Stimulated activated memory B cell treated with anti-CD40 and anti-IgM and Interleukin-4, amounts not matched to agents 10 μg/mL and 1 μg/mL and 100 μg/mL, for 72 hours (primary cell): ENCODE measurements around the gene MAST4.
A peak's percentile ranks its signal among the peaks of the same experiment; 100 is the strongest.
"Not testable (repeated sequence)": the region's sequence is repeated elsewhere in the genome, so short reads cannot be mapped to it uniquely, and the experiment has no call there.

ENCODE experiments used
- ATAC-seq: fragments of 150-1000 bp; cut with Tn5 transposase; 2 replicates; pipeline ENCODE4 v1.10.0; 2021
- H3K27ac Mint-ChIP-seq: one replicate; pipeline ENCODE4 v1.8.0; 2022; ENCODE audit warnings: mild to moderate bottlenecking, mixed read lengths
- H3K27me3 Mint-ChIP-seq: one replicate; pipeline ENCODE4 v1.8.0; 2022; ENCODE audit warnings: mixed read lengths
- H3K36me3 Mint-ChIP-seq: one replicate; pipeline ENCODE4 v1.8.0; 2022; ENCODE audit warnings: mixed read lengths
- H3K4me1 Mint-ChIP-seq: one replicate; pipeline ENCODE4 v1.8.0; 2022; ENCODE audit warnings: mixed read lengths
- H3K4me3 Mint-ChIP-seq: one replicate; pipeline ENCODE4 v1.8.0; 2022; ENCODE audit warnings: mild to moderate bottlenecking, moderate library complexity, mixed read lengths
- H3K9me3 Mint-ChIP-seq: one replicate; pipeline ENCODE4 v1.8.0; 2022; ENCODE audit warnings: mixed read lengths

The MAST4 gene

DNA sequence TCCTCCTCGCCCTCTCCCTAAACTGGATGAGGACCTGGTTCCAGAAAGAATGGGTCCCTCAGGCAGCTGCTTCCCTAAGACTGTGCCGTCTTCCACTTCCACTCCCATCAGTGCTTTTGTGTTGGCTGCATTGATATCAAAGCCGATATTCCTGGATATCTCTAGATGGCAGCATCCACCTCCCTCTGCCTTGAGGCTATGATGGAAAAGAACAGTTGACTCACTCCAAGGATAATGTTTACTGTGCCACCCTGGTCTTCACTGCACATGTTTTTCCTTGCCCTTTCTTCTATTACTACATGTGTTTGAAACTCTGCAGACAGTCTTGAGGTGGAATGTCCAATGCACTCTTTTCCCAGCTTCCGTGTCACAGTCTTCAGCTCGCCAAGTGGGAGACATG, 211.6 kb downstream of the MAST4 start:
- no peak overlapping the region for H3K27ac Mint-ChIP-seq
- H3K36me3 Mint-ChIP-seq: peaks cover 6% of the 10 kb centered on the region
- H3K4me1 Mint-ChIP-seq: peaks cover 21% of the 10 kb centered on the region
- no peak overlapping the region for H3K4me3 Mint-ChIP-seq
- ATAC-seq: no peak
- H3K9me3 Mint-ChIP-seq: no peaks in the 10 kb centered on the region
- H3K27me3 Mint-ChIP-seq: no peaks in the 10 kb centered on the region

DNA sequence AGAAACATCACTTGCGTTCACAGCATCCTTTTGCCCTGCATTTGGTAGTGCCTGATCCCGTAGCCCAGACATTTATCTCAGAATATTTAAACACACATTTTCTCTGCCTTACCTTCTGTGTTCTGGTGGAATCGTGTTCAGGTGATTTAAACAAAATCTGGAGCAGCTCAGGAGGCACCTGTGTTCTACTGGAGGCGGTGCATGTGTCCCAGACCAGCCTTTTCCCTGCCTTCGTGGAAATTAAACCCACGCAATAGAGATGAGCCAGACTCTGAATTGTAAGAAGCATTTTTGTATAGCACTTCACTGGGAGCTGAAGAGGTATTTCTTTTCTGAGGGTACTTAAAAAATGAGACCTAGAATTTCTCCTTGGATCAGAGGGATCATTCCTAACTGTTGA, 212.5 kb downstream of the MAST4 start:
- Mint-ChIP-seq H3K4me1 (peaks cover 25% of the 10 kb centered on the region), H3K9me3 (no peaks in the 10 kb centered on the region), H3K36me3 (peaks cover 6% of the 10 kb centered on the region), H3K27me3 (no peaks in the 10 kb centered on the region), H3K4me3 (no peak overlapping the region), H3K27ac (no peak overlapping the region)
- no peak for ATAC-seq

DNA sequence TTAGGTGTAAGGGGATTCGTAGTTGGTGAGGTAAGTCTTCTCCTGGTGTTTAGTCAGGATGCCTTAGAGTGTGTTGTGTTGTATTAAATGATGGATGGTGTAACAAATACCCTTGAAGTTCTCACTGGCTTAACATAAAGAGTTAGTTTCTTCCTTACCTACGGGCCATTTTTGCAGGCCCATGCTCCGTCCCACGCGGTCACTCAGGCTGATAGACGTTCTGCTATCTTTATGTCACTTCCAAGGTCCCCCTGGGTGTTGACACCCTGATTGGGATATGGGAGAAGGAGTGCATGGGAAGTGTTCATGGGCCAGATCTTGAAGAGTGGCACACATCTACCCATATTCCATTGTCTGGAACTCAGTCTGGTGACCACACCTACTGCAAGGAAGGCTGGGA, 214.0 kb downstream of the MAST4 start:
- Mint-ChIP-seq H3K9me3 (no peaks in the 10 kb centered on the region), H3K4me1 (peaks cover 35% of the 10 kb centered on the region), H3K36me3 (peaks cover under 1% of the 10 kb centered on the region), H3K4me3 (no peak overlapping the region), H3K27ac (no peak overlapping the region), H3K27me3 (no peaks in the 10 kb centered on the region)
- ATAC-seq: no peak

DNA sequence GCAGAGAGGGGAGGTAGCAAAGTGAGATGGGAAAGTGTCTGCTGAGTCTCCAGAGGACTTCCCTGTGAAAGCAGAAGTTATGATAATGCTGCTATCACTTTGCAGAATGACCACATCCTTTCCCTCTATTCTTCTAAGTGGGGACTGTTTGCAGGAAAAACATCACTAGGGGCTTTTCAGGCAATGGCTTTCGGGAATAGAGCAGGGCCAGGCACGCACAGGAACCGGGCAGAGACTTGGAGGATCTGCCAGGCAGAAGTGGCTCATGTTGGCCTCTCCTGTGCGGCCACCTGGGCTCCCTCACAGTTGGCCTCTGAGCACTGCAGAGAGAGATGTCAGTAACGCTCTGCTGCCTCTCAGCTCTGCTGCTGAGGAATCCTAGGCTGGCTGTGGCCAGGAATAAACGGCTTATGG, 214.7 kb downstream of the MAST4 start:
- ATAC-seq: peak; percentile 57
- Mint-ChIP-seq H3K36me3 (no peaks in the 10 kb centered on the region), H3K27me3 (no peaks in the 10 kb centered on the region), H3K9me3 (no peaks in the 10 kb centered on the region), H3K4me1 (peaks cover 35% of the 10 kb centered on the region), H3K4me3 (no peak overlapping the region), H3K27ac (no peak overlapping the region)

DNA sequence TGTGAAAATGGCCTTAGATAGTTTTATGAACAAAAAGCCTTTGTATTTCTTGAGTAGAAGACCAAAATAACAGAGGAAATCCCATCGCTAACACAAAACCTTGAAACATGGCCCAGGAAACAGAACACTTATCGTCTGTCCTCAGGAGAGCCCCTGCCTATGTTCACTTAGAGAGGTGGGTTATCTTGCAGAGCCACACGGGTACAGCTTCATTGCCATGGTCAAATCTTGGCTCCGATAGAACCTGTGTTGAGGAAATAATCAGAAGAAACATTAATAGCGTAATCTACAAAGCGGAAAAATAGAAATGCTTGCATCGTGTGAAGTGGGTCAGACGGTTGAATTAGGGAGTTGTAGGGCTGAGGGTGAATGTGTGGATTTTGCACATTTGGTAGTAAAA, 216.1 kb downstream of the MAST4 start:
- no peaks in the 10 kb centered on the region for H3K27me3 Mint-ChIP-seq
- H3K9me3 Mint-ChIP-seq: no peaks in the 10 kb centered on the region
- ATAC-seq: no peak
- no peak overlapping the region for H3K4me3 Mint-ChIP-seq
- no peaks in the 10 kb centered on the region for H3K36me3 Mint-ChIP-seq
- H3K27ac Mint-ChIP-seq: no peak overlapping the region
- peaks cover 35% of the 10 kb centered on the region for H3K4me1 Mint-ChIP-seq

DNA sequence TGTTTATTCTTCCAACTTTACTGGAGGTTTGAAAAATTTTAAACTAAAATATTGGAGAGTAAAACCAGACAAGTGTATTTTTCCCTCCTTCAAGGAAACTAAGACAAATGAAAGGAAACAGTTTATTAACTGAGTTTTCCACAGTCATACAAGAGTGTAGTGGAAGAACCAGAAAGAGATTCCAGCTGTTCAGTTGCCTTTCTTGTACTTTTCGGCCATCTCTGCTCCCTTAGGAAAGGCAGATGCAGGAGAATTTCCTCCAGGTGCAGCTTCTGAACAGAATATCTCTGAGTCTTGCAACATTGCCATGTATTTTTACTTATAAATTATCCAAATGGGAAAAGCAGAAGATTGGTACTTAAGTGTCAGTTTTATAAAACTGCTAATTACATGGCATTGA, 217.1 kb downstream of the MAST4 start:
- H3K9me3 Mint-ChIP-seq: no peaks in the 10 kb centered on the region
- H3K4me3 Mint-ChIP-seq: no peak overlapping the region
- no peak for ATAC-seq
- no peaks in the 10 kb centered on the region for H3K27me3 Mint-ChIP-seq
- no peaks in the 10 kb centered on the region for H3K36me3 Mint-ChIP-seq
- no peak overlapping the region for H3K27ac Mint-ChIP-seq
- H3K4me1 Mint-ChIP-seq: peaks cover 35% of the 10 kb centered on the region

DNA sequence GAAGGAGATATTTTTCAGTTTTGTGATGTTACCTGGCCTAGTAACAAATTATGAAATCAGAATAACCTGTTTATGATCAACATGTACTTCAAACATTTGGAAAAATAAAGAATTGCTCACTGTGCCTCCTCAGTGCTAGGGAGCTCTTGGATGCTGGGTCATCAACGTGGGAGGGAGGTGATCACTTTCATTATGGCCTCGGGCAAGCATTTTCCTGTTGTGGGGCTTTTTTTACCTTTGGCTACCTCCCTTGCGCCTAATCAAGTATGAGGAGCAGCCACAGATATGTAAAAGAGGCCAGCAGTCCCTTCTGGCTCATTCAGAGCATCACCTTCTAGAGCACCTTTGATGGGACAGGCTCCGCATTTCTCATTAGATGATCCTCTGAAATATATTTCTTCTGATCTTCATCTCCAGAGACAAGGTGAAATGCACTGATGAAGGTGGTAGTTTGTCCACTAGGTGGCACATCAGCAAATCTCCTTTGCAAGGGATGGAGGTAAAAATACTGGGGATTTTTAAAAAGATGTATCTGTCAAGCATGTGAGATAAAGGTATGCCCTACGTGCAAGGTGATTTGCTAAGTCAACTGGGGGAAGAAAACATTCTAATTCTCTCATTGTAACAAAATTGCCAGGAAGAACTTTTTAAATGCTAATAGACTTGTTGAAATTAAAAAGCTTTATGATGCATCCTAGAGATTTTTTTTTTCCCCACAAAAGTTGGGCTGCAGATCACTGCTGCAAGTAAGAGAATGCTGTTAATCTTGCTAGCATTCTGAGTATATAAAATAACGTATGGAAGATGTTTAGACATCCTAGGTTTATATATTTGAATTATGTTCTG, 218.2 kb downstream of the MAST4 start:
- no peak overlapping the region for H3K4me3 Mint-ChIP-seq
- no peaks in the 10 kb centered on the region for H3K27me3 Mint-ChIP-seq
- H3K27ac Mint-ChIP-seq: no peak overlapping the region
- H3K4me1 Mint-ChIP-seq: peaks cover 35% of the 10 kb centered on the region
- no peaks in the 10 kb centered on the region for H3K9me3 Mint-ChIP-seq
- peak; percentile 67 for ATAC-seq
- H3K36me3 Mint-ChIP-seq: no peaks in the 10 kb centered on the region

DNA sequence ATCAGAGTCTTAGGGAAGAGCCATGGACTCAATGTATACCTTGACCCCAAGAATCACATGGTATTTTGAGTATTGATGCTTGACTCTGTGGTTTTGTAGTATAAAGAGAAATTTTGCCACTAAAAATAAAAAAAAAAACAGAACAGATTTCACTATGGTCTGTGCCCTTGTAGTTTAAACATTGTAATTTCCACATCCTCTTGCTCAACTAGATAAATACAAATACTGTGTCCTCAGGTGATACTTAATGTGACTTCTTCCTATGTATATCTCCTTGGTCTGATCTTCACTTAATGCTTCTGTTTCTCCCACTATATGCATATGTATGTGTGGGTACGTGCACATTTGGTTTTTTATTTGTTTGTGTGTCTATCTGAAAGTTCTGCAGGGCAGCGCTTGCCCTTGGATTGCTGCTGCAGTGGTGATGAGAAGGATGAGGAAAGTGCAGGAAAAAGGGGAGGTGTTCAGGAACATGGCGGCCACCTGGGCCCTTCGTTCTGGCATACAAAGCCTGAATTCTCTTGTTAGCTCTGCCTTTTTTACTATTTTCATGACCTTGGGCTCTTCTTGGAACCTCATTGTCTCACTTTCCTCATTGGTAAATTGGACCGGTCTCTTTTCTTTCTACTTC, 222.2 kb downstream of the MAST4 start:
- ATAC-seq: no peak
- peaks cover 31% of the 10 kb centered on the region for H3K4me1 Mint-ChIP-seq
- H3K4me3 Mint-ChIP-seq: no peak overlapping the region
- no peaks in the 10 kb centered on the region for H3K36me3 Mint-ChIP-seq
- no peak overlapping the region for H3K27ac Mint-ChIP-seq
- no peaks in the 10 kb centered on the region for H3K27me3 Mint-ChIP-seq
- H3K9me3 Mint-ChIP-seq: no peaks in the 10 kb centered on the region

DNA sequence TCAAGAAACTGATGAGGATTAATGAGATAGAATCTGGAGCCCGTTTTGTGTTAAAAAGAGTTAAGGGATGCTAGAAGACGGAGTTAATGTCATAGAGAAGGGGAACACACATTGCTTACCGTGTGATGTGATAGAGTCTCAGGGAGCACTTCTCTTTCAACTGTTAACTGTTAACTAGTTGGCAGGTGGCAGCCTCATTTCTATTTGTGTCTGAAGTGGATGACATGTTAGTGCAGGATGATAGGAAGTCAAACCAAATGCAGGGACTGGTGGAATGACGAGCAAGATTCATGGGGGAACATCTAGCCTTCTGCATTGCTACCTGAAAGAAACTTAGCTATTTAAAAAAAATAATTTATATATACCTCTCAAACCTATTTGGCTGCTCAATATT, 222.7 kb downstream of the MAST4 start:
- ATAC-seq: no peak
- Mint-ChIP-seq H3K4me1 (peaks cover 26% of the 10 kb centered on the region), H3K36me3 (no peaks in the 10 kb centered on the region), H3K27ac (no peak overlapping the region), H3K9me3 (no peaks in the 10 kb centered on the region), H3K4me3 (no peak overlapping the region), H3K27me3 (no peaks in the 10 kb centered on the region)

DNA sequence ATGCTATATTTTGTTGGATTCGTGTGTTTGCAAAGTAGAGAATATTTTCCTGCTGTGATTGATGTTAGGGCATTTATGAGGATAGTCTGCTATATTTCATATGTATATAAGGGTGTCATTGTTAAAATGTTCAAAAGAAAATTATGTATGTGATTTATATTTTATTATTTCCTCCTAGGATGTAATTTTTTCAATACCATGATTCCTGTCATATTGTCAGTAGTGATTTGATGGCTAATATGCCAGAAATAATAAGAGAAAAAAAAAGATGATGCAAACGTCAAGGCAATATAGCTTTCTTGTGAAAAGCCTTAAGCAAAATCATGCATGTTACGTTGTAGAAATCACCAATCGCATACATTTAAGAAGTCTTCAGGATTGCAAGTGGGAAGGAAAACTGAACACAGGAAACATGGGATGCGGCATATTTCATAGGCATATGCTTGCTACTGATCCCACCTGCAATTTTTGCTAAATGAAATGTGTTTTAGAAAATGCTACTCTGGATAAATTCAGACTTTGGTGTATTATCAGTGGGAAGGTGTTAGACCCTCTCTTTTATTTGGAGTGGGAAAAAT, 224.5 kb downstream of the MAST4 start:
- Mint-ChIP-seq H3K27me3 (no peaks in the 10 kb centered on the region), H3K27ac (no peak overlapping the region), H3K4me3 (no peak overlapping the region), H3K4me1 (peaks cover 18% of the 10 kb centered on the region), H3K36me3 (no peaks in the 10 kb centered on the region), H3K9me3 (no peaks in the 10 kb centered on the region)
- no peak for ATAC-seq

DNA sequence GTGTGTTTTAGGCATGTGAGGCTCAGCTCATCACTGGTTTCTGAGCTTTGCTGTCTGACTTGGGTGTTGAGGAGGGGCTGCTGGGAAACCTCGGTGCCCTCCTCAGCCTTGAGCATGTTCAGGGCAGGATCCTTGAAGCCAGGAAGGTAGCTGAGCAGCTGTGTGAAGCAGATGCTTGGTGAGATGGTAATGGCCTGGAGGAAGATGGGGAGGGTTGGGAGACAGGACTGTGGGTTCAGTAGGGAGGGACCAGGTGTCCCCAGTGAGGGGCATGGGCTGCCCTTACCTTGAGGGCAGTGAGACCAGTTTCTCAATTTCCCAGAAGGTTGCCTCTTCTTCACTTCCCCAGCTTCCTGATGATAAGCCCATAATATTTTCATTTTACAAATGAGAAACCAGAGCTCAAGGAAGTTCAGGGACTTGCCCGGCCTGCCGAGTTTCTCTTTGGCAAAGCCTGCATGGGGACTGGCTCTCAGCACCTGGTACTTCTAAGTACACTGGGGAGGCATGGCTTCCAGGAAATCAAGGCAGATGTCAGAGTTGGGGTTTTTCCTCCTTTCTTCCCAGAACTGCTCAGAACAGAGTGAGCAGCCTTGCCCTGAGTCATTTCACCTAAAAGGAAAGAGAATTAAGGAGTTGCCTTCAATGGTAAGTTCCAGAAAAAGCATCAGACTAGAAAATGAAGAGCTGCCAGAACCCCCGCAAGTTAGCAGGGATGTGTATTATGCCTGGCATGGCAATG, 225.7 kb downstream of the MAST4 start:
- no peaks in the 10 kb centered on the region for H3K36me3 Mint-ChIP-seq
- no peak overlapping the region for H3K4me3 Mint-ChIP-seq
- H3K27me3 Mint-ChIP-seq: no peaks in the 10 kb centered on the region
- no peak for ATAC-seq
- H3K27ac Mint-ChIP-seq: peak overlapping the region; percentile 46
- H3K4me1 Mint-ChIP-seq: peaks cover 18% of the 10 kb centered on the region
- H3K9me3 Mint-ChIP-seq: no peaks in the 10 kb centered on the region

DNA sequence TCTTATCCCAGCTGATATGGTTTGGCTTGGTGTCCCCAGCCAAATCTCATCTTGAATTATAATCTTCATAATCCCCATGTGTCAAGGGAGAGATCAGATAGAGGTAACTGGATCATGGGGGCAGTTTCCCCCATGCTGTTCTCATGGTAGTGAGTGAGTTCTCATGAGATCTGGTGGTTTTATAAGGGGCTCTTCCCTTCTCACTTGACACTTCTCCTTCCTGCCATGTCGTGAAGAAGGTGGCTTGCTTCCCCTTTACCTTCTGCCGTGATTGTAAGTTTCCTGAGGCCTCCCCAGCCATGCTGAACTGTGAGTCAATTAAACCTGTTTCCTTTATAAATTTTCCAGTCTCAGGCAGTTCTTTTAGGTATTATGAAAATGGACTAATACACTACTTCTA, 226.7 kb downstream of the MAST4 start:
- H3K36me3 Mint-ChIP-seq, H3K9me3 Mint-ChIP-seq, H3K4me3 Mint-ChIP-seq, H3K27me3 Mint-ChIP-seq, ATAC-seq: not testable (repeated sequence)
- Mint-ChIP-seq H3K4me1 (peaks cover 20% of the 10 kb centered on the region), H3K27ac (peak overlapping the region; percentile 20)

DNA sequence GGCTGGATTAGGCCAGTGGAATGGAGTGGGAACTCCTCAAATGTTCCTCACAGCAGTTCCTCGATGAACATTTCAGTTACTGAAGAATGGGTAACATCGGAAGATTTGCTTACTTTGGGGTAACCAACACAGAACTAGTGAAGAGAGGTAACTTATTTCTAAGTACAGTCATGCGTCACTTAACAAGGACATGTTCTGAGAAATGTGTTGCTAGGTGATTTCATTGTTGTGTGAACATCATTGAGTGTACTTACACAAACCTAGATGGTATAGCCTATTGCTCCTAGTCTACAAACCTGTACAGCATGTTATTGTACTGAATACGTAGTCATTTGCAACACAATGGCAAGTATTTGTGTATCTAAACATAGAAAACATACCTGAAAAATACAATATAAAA, 228.3 kb downstream of the MAST4 start:
- H3K36me3 Mint-ChIP-seq: no peaks in the 10 kb centered on the region
- H3K9me3 Mint-ChIP-seq: no peaks in the 10 kb centered on the region
- no peak for ATAC-seq
- H3K4me3 Mint-ChIP-seq: no peak overlapping the region
- H3K27me3 Mint-ChIP-seq: no peaks in the 10 kb centered on the region
- H3K4me1 Mint-ChIP-seq: peaks cover 34% of the 10 kb centered on the region
- H3K27ac Mint-ChIP-seq: no peak overlapping the region

DNA sequence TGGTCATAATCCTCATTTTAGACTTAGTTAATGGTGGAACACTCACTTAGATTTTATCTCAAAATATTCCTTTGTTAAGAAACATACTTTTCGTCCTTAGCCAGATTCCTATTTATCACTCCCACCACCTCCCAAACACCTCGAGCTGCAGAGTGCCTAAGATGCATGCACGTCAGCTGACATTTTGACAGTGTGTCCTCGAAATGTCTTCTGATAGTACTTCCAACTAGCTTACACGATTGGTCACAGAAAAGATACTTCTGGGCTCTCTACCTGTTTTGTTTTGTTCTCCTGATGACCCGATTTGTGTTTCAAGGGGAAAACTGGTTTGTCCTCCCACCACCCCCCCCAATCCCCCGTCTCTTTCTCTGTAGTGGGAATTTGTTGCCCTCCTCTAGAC, 230.1 kb downstream of the MAST4 start:
- no peak overlapping the region for H3K27ac Mint-ChIP-seq
- no peak for ATAC-seq
- H3K4me1 Mint-ChIP-seq: peaks cover 34% of the 10 kb centered on the region
- H3K9me3 Mint-ChIP-seq: no peaks in the 10 kb centered on the region
- H3K4me3 Mint-ChIP-seq: no peak overlapping the region
- H3K27me3 Mint-ChIP-seq: no peaks in the 10 kb centered on the region
- H3K36me3 Mint-ChIP-seq: no peaks in the 10 kb centered on the region

DNA sequence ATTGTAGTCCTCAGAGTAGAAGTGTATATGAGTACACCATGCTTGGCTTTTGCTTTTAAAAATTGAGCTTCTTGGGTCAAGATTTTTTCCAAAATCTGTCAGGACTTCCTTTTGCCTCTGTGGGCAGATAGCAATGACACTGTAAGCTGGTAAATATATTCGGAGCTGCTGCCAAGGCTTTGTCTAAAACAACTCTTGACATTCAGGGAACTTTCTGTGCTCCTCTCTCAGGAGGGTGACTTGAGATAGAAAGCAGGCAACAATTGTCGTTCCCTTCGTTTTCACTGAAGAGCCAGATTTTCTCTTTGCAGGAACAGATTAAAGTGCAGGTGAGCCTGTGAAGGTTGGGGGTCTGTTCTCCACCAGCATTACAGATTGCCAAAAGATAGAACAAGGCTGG, 230.5 kb downstream of the MAST4 start:
- H3K9me3 Mint-ChIP-seq: no peaks in the 10 kb centered on the region
- no peak overlapping the region for H3K4me3 Mint-ChIP-seq
- no peaks in the 10 kb centered on the region for H3K36me3 Mint-ChIP-seq
- no peak for ATAC-seq
- no peak overlapping the region for H3K27ac Mint-ChIP-seq
- H3K27me3 Mint-ChIP-seq: peaks cover under 1% of the 10 kb centered on the region
- peaks cover 32% of the 10 kb centered on the region for H3K4me1 Mint-ChIP-seq
